CD4-positive, CD25-positive, alpha-beta regulatory T cell (primary cell): ENCODE results near the gene FUT1. TPM values are rescaled to one million over a fixed set of nuclear protein-coding genes. Genes with fewer than 3 reads are reported as not detected.
"Not testable (repeated sequence)": the region's sequence is repeated elsewhere in the genome, so short reads cannot be mapped to it uniquely, and the experiment has no call there.

Source experiments
- ATAC-seq, 2 donors: fragments of 150-1000 bp; cut with Tn5 transposase; one replicate each; pipeline ENCODE4 v1.10.0; 2021; ENCODE audit warnings: low read depth in 2 of 2, moderate number of reproducible peaks in 2 of 2, moderate library complexity in 1 of 2
- DNase-seq, 3 donors: peaks; one replicate each; pipeline versions ENCODE4 v3.0.0 to v3.0.0-alpha.2; 2012 to 2022; ENCODE audit warnings: mixed read lengths in 1 of 3
- H3K27ac ChIP-seq: one replicate; pipeline ENCODE4 v1.7.0; 2013; ENCODE audit warnings: mild to moderate bottlenecking, low read length; ENCODE audit not compliant: insufficient read depth, poor library complexity, severe bottlenecking
- H3K27me3 ChIP-seq: one replicate; pipeline ENCODE4 v1.7.0; 2013; ENCODE audit warnings: low read length; ENCODE audit not compliant: control insufficient read depth, insufficient read depth
- H3K36me3 ChIP-seq: one replicate; pipeline ENCODE4 v1.7.0; 2013; ENCODE audit warnings: mild to moderate bottlenecking, low read length, moderate library complexity; ENCODE audit not compliant: control insufficient read depth, insufficient read depth
- H3K4me1 ChIP-seq: 2 replicates; pipeline ENCODE4 v1.7.0; 2013; ENCODE audit warnings: mild to moderate bottlenecking, low read length; ENCODE audit not compliant: insufficient read depth, control insufficient read depth, poor library complexity, severe bottlenecking
- H3K4me3 ChIP-seq: one replicate; pipeline ENCODE4 v1.7.0; 2013; ENCODE audit warnings: low read depth, mild to moderate bottlenecking, low read length, moderate library complexity
- H3K9me3 ChIP-seq, 2 experiments: 1 replicate in 1 of 2; 2 replicates in 1 of 2; pipeline ENCODE4 v1.7.0; 2013; ENCODE audit warnings: low read length in 2 of 2, mild to moderate bottlenecking in 1 of 2, moderate library complexity in 1 of 2; ENCODE audit not compliant: control insufficient read depth in 2 of 2
- H3K27ac Mint-ChIP-seq, 3 donors: one replicate each; pipeline ENCODE4 v1.8.0; 2020 to 2022; ENCODE audit warnings: mild to moderate bottlenecking in 3 of 3, mixed read lengths in 3 of 3, moderate library complexity in 2 of 3
- H3K27me3 Mint-ChIP-seq: one replicate; pipeline ENCODE4 v1.8.0; 2022; ENCODE audit warnings: mild to moderate bottlenecking, mixed read lengths
- H3K36me3 Mint-ChIP-seq: one replicate; pipeline ENCODE4 v1.8.0; 2020; ENCODE audit warnings: mixed read lengths
- H3K4me1 Mint-ChIP-seq, 4 donors: one replicate each; pipeline ENCODE4 v1.8.0; 2020 to 2022; ENCODE audit warnings: mixed read lengths in 4 of 4, mild to moderate bottlenecking in 1 of 4
- H3K4me3 Mint-ChIP-seq, 4 donors: one replicate each; pipeline ENCODE4 v1.8.0; 2020 to 2022; ENCODE audit warnings: mild to moderate bottlenecking in 4 of 4, mixed read lengths in 4 of 4, moderate library complexity in 3 of 4
- H3K9me3 Mint-ChIP-seq, 7 donors: one replicate each; pipeline ENCODE4 v1.8.0; 2020 to 2022; ENCODE audit warnings: mixed read lengths in 7 of 7, mild to moderate bottlenecking in 3 of 7, moderate library complexity in 2 of 7
- polyA plus RNA-seq, 4 donors: library from polyadenylated mRNA; unstranded; fragments of 300-500 nt; fragmentation: Illumina TruSeq; gene quantifications; one replicate each; pipeline ENCODE4 v1.2.3, GENCODE V29; 2021
- total RNA-seq: library from RNA; stranded (reverse); gene quantifications from one replicate; pipeline ENCODE4 v1.2.3, GENCODE V29; 2022

The FUT1 gene
- total and polyA plus RNA-seq, 5 donors from 2014 or later = 0.06 to 0.14 TPM; not detected in 3

DNA sequence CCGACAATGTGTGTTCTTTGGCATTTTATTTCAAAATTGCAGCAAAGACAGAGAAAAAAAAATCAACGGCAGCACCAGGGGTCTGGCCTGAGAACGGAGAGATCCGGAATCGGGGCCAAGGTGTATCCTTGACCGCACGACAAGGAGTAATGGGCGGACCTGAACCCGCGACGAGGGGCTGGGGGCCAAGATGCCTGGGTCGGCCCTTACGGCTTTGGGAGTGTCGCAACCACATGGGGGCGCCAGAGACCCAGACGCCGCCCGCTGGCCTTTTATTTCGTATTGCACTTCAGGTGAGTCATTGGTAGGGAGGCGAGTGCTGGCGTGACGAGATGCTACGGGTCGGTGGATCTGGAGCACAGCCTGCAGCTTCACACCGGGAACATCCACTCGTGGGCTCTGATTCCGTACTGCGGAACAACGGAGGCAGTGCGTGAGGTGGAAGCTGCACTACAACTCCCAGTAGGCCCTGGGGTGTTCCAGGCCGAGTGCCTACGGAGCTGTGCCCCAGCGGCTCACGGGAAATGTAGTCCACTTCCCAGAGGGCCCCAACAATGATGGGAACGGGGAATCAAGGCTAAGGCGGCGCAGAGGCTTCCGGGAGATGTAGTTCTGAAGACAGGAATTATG, 42.7 kb upstream of the FUT1 start:
- Histone ChIP-seq H3K4me3 (peak overlapping the region; percentile 82), H3K9me3 (no peaks in the 10 kb centered on the region), H3K36me3 (no peaks in the 10 kb centered on the region), H3K27ac (peak overlapping the region; percentile 72), H3K4me1 (peaks cover 6% of the 10 kb centered on the region), H3K27me3 (no peaks in the 10 kb centered on the region)
- DNase-seq = peak; percentile 78 to 93 (median 86)
- H3K27me3 Mint-ChIP-seq = no peaks in the 10 kb centered on the region
- H3K4me1 Mint-ChIP-seq = peaks cover 6 to 10% (median 8%) of the 10 kb centered on the region in 4 donors
- peak; percentile 99 to 100 for ATAC-seq
- peak overlapping the region in 2 of 3 donors; percentile 86 to 90 for H3K27ac Mint-ChIP-seq
- H3K4me3 Mint-ChIP-seq = peak overlapping the region; percentile 86 to 97 (median 94)
- H3K9me3 Mint-ChIP-seq = no peaks in the 10 kb centered on the region
- no peaks in the 10 kb centered on the region for H3K36me3 Mint-ChIP-seq

GRCh38 chr19:48794291-48794690, 41.9 kb upstream of the FUT1 start:
- no peaks in the 10 kb centered on the region for H3K27me3 Mint-ChIP-seq
- Histone ChIP-seq H3K27me3 (no peaks in the 10 kb centered on the region), H3K27ac (no peak overlapping the region), H3K36me3 (no peaks in the 10 kb centered on the region), H3K9me3 (no peaks in the 10 kb centered on the region), H3K4me3 (no peak overlapping the region), H3K4me1 (peaks cover 6% of the 10 kb centered on the region)
- H3K4me3 Mint-ChIP-seq = peak overlapping the region in 3 of 4 donors; percentile 40 to 97 (median 95)
- no peaks in the 10 kb centered on the region for H3K36me3 Mint-ChIP-seq
- H3K27ac Mint-ChIP-seq = peak overlapping the region in 1 of 3 donors; percentile 90
- ATAC-seq (no peak), DNase-seq (no peak)
- H3K9me3 Mint-ChIP-seq = no peaks in the 10 kb centered on the region
- peaks cover 6 to 10% (median 8%) of the 10 kb centered on the region in 4 donors for H3K4me1 Mint-ChIP-seq

- Mint-ChIP-seq H3K4me1 (peaks cover 6 to 10% (median 8%) of the 10 kb centered on the region in 4 donors), H3K36me3 (no peaks in the 10 kb centered on the region), H3K9me3 (no peaks in the 10 kb centered on the region), H3K27me3 (no peaks in the 10 kb centered on the region), H3K4me3 (peak overlapping the region in 1 of 4 donors; percentile 26), H3K27ac (no peak overlapping the region)
- Histone ChIP-seq H3K27me3 (no peaks in the 10 kb centered on the region), H3K4me1 (peaks cover 6% of the 10 kb centered on the region), H3K4me3 (no peak overlapping the region), H3K9me3 (no peaks in the 10 kb centered on the region), H3K36me3 (no peaks in the 10 kb centered on the region), H3K27ac (no peak overlapping the region)
- ATAC-seq (no peak), DNase-seq (no peak)
These were observed 40.8 kb upstream of the FUT1 start for GRCh38 chr19:48793271-48793670.

GRCh38 chr19:48787331-48787730, 34.9 kb upstream of the FUT1 start:
- peak overlapping the region in 1 of 3 donors; percentile 77 for H3K27ac Mint-ChIP-seq
- not testable (repeated sequence) for H3K36me3 Mint-ChIP-seq

GRCh38 chr19:48786422-48786821, 34.0 kb upstream of the FUT1 start:
- H3K27ac ChIP-seq, H3K9me3 Mint-ChIP-seq, H3K36me3 Mint-ChIP-seq, H3K4me1 Mint-ChIP-seq, H3K4me3 Mint-ChIP-seq, H3K4me3 ChIP-seq, H3K4me1 ChIP-seq, H3K9me3 ChIP-seq, H3K36me3 ChIP-seq, H3K27me3 ChIP-seq, DNase-seq, H3K27ac Mint-ChIP-seq, H3K27me3 Mint-ChIP-seq, ATAC-seq: not testable (repeated sequence)

More at GRCh38 chr19:48787331-48787730, 34.9 kb upstream of the FUT1 start:
- H3K27me3 ChIP-seq, H3K4me1 ChIP-seq, H3K4me3 Mint-ChIP-seq, DNase-seq, H3K4me3 ChIP-seq, H3K27ac ChIP-seq, H3K9me3 Mint-ChIP-seq, H3K27me3 Mint-ChIP-seq, H3K9me3 ChIP-seq, H3K4me1 Mint-ChIP-seq, H3K36me3 ChIP-seq, ATAC-seq: not testable (repeated sequence)

DNA sequence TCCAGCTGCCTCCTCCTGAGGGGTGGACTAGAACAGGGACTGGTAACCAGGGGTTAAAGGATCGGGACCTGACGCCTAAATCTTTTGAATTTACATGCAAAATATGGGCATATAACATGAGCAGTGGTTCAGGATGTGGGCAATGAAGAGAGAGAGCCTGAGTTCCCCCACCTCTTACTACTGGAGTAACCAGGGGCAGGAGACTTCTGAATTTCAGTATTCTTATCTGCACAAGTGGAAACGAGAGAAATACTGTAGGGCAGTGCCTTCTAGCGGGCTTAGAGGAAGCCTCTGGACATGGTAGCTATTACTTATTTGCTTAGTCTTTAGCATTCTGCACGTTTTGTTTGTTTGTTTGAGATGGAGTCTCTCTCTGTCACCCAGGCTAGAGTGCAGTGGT, 32.1 kb upstream of the FUT1 start:
- H3K4me3 Mint-ChIP-seq = no peak overlapping the region
- Histone ChIP-seq H3K9me3 (no peaks in the 10 kb centered on the region), H3K4me1 (no peaks in the 10 kb centered on the region), H3K4me3 (no peak overlapping the region), H3K36me3 (no peaks in the 10 kb centered on the region), H3K27ac (no peak overlapping the region), H3K27me3 (no peaks in the 10 kb centered on the region)
- H3K4me1 Mint-ChIP-seq = peaks cover 0 to 5% (median 2%) of the 10 kb centered on the region in 4 donors
- ATAC-seq (no peak), DNase-seq (no peak)
- H3K36me3 Mint-ChIP-seq = no peaks in the 10 kb centered on the region
- H3K27me3 Mint-ChIP-seq = peaks cover 9% of the 10 kb centered on the region
- H3K9me3 Mint-ChIP-seq = peaks cover 0 to 3% (median 0%) of the 10 kb centered on the region in 7 donors
- no peak overlapping the region for H3K27ac Mint-ChIP-seq

DNA sequence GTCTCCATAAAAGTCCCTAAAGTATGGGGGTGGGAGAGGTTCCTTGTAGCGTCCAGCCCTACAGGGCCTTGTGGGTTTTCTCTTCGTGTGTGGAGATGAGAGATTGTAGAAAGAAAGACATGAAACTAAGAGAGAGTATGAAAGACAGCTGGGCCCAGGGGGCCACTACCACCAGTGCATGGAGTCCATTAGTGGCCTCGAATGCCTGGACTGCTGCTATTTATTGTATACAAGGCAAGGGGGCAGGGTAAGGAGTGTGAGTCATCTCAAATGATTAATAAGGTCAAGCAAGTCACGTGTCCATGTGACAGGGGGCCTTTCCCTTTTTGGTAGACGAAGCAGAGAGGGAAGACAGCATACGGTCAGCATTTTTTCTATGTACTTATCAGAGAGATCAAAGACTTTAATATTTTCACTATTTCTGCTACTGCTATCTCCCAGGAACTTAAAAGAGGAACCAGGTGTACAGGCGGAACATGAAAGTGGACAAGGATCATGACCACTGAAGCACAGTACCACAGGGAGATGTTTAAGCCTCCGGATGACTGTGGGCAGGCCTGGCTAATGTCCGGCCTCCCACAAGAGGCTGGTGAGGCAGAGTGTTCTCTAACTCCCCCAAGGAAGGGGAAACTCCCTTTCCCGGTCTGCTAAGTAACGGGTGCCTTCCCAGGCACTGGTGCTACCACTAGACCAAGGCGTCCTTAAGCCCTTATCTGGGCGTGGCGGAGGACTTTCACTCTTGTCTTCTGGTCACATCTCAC, 28.4 kb upstream of the FUT1 start:
- H3K27me3 ChIP-seq = no peaks in the 10 kb centered on the region
- Mint-ChIP-seq H3K27me3 (peaks cover 14% of the 10 kb centered on the region), H3K9me3 (peaks cover 0 to 3% (median 0%) of the 10 kb centered on the region in 7 donors), H3K4me3 (no peak overlapping the region), H3K27ac (no peak overlapping the region), H3K36me3 (no peaks in the 10 kb centered on the region), H3K4me1 (peaks cover 0 to 5% (median 2%) of the 10 kb centered on the region in 4 donors)
- no peaks in the 10 kb centered on the region for H3K9me3 ChIP-seq
- H3K4me3 ChIP-seq = no peak overlapping the region
- H3K4me1 ChIP-seq = no peaks in the 10 kb centered on the region
- no peaks in the 10 kb centered on the region for H3K36me3 ChIP-seq
- no peak overlapping the region for H3K27ac ChIP-seq
- ATAC-seq = peak in 1 of 2 donors; percentile 21
- no peak for DNase-seq
